ENCODE data around the gene ZNF564.

DNA sequence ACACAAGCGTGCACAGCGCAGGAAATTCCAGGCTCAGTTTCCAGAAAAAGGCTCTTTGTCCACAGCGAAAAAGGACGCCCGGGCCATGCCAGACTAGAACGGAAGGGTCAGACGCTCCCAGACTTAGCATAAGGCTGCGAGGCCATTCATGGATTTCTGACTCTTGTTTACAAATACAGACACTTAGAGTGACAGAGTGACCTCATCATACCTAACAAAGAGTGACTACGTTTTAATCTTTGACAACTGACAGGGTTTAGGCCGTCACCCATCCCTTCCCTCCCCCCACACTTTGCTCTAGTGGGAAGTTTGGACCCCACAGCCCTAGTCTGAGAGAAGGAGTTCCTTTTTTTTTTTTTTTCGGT lies 66.2 kb downstream of the ZNF564 start:
- TF ChIP-seq POLR2A (IDR thresholded peaks at IDR 0.05) = no peak
- TF ChIP-seq, protein P1, sequence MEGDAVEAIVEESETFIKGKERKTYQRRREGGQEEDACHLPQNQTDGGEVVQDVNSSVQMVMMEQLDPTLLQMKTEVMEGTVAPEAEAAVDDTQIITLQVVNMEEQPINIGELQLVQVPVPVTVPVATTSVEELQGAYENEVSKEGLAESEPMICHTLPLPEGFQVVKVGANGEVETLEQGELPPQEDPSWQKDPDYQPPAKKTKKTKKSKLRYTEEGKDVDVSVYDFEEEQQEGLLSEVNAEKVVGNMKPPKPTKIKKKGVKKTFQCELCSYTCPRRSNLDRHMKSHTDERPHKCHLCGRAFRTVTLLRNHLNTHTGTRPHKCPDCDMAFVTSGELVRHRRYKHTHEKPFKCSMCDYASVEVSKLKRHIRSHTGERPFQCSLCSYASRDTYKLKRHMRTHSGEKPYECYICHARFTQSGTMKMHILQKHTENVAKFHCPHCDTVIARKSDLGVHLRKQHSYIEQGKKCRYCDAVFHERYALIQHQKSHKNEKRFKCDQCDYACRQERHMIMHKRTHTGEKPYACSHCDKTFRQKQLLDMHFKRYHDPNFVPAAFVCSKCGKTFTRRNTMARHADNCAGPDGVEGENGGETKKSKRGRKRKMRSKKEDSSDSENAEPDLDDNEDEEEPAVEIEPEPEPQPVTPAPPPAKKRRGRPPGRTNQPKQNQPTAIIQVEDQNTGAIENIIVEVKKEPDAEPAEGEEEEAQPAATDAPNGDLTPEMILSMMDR (IDR thresholded peaks at IDR 0.05) = no peak

Measured in heart left ventricle (tissue), 13 donors.